ENCODE data around the gene ANGPTL2. TPM values are rescaled to one million over a fixed set of nuclear protein-coding genes. Genes with fewer than 3 reads are reported as not detected.
A peak's percentile ranks its signal among the peaks of the same experiment; 100 is the strongest.

ANGPTL2 gene
- total RNA-seq, 1 donor from 2014 or later: 19.2 TPM

- Mint-ChIP-seq H3K27ac (ENCODE audit: unreplicated experiment) (no peak overlapping the region), H3K4me3 (peak overlapping the region; percentile 79), H3K27me3 (ENCODE audit: low read depth) (peaks cover 3% of the 10 kb centered on the region), H3K36me3 (ENCODE audit: low read depth) (no peaks in the 10 kb centered on the region), H3K4me1 (peaks cover 42% of the 10 kb centered on the region), H3K9me3 (no peaks in the 10 kb centered on the region)
- DNase-seq (ENCODE audit: low read depth, low spot score): no peak
- no peak for TF ChIP-seq CTCF (conservative IDR thresholded peaks at IDR 0.05)
Observed at GRCh38 chr9:127123064-127123890, 842 bp upstream of the ANGPTL2 start.

- TF ChIP-seq CTCF (conservative IDR thresholded peaks at IDR 0.05): no peak
- Mint-ChIP-seq H3K36me3 (ENCODE audit: low read depth) (no peaks in the 10 kb centered on the region), H3K4me1 (peaks cover 58% of the 10 kb centered on the region), H3K27me3 (ENCODE audit: low read depth) (peaks cover 3% of the 10 kb centered on the region), H3K4me3 (peak overlapping the region; percentile 92), H3K9me3 (no peaks in the 10 kb centered on the region), H3K27ac (ENCODE audit: unreplicated experiment) (peak overlapping the region; percentile 92)
- peak; percentile 6 for DNase-seq (ENCODE audit: low read depth, low spot score)
Observed at GRCh38 chr9:127121628-127122175, 733 bp downstream of the ANGPTL2 start.

GRCh38 chr9:127119320-127119709 is 3.1 kb downstream of the ANGPTL2 start:
- no peak for DNase-seq (ENCODE audit: low read depth, low spot score)
- Mint-ChIP-seq H3K4me1 (peaks cover 52% of the 10 kb centered on the region), H3K27me3 (ENCODE audit: low read depth) (no peaks in the 10 kb centered on the region), H3K27ac (ENCODE audit: unreplicated experiment) (no peak overlapping the region), H3K9me3 (no peaks in the 10 kb centered on the region), H3K36me3 (ENCODE audit: low read depth) (no peaks in the 10 kb centered on the region), H3K4me3 (peak overlapping the region; percentile 7)
- no peak for TF ChIP-seq CTCF (conservative IDR thresholded peaks at IDR 0.05)

GRCh38 chr9:127118597-127119319 is 3.7 kb downstream of the ANGPTL2 start:
- H3K9me3 Mint-ChIP-seq: no peaks in the 10 kb centered on the region
- H3K4me3 Mint-ChIP-seq: peak overlapping the region; percentile 7
- no peaks in the 10 kb centered on the region for H3K27me3 Mint-ChIP-seq (ENCODE audit: low read depth)
- H3K27ac Mint-ChIP-seq (ENCODE audit: unreplicated experiment): peak overlapping the region; percentile 15
- no peak for DNase-seq (ENCODE audit: low read depth, low spot score)
- no peaks in the 10 kb centered on the region for H3K36me3 Mint-ChIP-seq (ENCODE audit: low read depth)
- H3K4me1 Mint-ChIP-seq: peaks cover 52% of the 10 kb centered on the region
- TF ChIP-seq CTCF (conservative IDR thresholded peaks at IDR 0.05): no peak

GRCh38 chr9:127117801-127118200 is 4.6 kb downstream of the ANGPTL2 start:
- no peaks in the 10 kb centered on the region for H3K36me3 Mint-ChIP-seq (ENCODE audit: low read depth)

More at GRCh38 chr9:127117801-127118200, 4.6 kb downstream of the ANGPTL2 start:
- Mint-ChIP-seq H3K9me3 (no peaks in the 10 kb centered on the region), H3K4me1 (peaks cover 47% of the 10 kb centered on the region), H3K4me3 (no peak overlapping the region), H3K27me3 (ENCODE audit: low read depth) (no peaks in the 10 kb centered on the region), H3K27ac (ENCODE audit: unreplicated experiment) (no peak overlapping the region)
- TF ChIP-seq CTCF (conservative IDR thresholded peaks at IDR 0.05): no peak
- no peak for DNase-seq (ENCODE audit: low read depth, low spot score)
